NCI-H748 treated with DMSO at 0.1 percent for 48 hours (cell line): Measurements from ENCODE around the gene SRMS.
"Not testable (repeated sequence)": the region's sequence is repeated elsewhere in the genome, so short reads cannot be mapped to it uniquely, and the experiment has no call there.

Experiments used
- DNase-seq: peaks from one replicate; lab custom pipeline; 2025; lab: John Stamatoyannopoulos, UW

SRMS gene

DNA sequence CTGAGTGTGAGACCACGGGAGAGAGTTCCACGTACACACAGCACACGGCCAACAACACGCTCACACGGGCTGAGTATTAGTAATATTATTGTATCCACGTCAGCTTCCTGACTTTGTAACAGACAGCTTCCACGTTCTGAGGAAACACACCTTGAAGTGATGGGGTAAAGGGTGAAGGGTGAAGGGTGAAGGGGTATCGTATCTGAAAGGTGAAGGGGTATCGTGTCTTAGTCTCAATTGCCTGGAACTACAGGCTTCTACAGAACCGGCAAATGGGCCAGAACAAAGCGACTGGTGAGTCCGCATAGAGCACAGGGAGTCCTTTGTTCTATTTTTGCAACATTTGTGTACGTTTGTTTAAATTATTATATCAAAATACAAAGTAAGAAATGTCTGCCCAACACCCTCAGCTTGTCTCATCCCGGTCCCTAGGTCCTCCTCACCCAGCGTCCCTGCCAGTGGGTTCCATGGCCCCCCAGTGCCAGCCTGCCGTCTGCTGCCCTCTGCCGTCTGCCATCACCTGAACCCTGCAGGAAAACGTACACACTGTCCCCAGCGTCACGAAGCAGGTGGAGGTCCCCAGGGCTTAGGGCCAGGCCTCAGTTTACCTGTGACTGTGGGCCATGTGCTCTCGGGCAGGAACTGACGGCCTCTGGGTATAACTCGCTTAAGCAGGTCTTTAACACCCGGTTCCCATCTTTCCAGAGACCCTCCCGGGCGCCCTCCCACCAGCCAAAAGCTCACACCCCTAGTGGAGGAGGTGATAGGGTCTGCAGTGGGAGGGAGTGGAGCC, 30.9 kb upstream of the SRMS start:
- no peak for DNase-seq

DNA sequence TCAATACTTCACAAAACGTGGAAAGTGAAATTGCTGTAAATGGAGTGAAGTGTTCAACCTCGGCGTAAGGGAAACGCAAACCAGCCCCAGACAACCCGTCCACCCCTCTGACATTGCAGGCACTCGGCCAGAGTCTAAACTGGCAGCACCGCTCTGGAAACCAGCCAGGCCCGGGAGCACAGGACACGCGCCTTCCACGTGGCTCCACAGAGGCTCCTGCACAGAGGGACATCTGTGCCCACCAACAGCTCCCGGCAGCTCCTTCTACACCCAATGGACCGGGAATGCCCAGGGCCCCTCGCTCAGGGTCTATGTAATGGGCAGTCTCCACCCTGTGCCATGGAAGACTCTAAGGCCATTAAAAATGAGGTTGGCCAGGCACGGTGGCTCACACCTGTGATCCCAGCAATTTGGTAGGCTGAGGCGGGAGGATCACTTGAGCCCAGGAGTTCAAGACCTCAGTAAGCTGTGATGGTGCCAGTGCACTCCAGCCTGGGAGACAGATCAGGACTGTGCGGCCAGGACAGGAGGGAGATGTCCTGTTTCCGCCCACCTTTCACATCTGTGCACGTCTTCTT, 29.9 kb upstream of the SRMS start:
- no peak for DNase-seq

DNA sequence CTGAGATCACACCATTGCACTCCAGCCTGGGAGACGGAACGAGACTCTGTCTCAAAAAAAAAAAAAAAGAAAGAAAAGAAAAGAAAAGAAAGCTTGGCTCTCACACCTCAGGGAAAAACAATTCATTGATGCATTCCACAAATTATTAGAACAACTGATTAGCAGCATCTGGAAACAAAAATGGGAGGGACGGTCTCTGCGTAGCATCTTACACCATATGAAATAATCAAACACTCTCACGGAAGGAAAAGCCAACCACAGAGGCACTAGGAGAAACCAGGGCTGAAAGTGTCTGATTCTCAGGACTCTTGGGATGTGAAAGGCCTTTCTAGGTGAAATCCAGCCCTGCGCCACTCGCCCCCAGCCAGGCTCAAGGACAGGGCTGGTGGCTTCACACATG, 28.8 kb upstream of the SRMS start:
- no peak for DNase-seq

DNA sequence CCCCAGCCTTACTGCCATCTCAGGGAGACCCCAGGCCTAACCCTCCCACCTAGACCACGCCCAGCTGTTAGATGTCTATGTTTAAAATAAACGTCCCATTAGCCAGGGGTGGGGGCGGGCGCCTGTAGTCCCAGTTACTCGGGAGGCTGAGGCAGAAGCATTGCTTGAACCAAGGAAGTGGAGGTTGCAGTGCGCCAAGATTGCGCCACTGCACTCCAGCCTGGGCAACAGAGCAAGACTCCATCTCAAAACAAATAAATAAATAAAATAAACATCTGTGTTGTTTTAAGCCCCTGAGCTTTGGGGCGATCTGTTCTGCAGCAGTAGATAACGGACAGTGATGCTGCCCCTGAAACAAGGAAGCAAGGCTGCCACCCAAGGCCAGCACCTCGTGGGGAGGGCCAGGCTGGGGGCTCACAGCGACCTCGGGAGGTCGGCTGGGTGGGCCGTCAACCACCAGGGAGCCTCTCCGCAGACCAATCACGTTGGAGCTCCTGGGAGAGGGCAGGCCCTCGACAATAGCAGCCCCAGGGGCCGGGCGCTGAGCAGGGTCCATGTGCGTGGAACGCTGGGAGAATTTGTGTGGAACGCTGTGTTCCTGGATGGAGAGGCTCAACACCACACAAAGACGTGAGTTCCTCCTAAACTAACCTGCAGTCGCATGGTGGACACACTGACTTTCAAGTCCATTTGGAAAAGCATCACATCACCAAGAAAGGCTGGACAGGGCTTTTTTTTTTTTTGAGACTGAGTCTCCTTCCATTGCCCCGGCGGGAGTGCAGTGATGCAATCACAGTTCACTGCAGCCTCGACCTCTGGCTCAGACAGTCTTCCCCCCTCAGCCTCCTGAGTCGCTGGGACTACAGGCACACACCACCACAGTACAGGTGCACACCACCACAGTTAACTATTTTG, 27.5 kb upstream of the SRMS start:
- DNase-seq, result no peak

DNA sequence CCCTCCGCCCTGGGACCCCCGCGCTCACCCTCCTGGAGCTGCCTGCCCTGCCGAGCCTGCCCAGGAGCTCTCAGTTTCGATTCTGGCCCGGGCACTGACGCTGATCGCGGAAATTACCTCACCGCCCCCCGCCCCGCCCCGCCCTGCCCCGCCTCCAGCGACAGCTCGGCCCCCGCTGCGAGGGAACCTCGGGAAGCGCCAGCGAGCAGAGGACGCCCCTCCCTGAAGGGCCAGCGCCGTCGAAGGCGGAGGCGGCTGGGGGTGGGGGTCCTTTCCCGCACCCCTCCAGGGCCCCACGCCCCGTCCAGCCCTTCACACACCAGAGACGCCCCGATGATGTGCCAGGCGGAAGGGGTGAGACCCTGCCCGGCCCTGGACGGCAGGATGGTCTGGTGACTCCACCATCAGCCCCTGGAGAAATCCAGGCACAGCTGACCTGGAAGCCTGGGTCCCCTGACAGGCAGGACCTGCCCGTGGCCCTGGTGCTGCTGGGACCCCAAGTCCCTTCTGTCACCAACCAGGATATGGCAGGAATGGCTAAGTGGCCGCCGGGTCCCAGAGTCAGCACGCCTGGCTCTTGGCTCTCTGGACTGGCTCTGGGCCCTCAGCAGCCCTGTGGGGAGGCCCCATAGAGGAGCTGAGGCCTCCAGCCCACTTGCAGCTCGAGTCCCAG, 26.7 kb upstream of the SRMS start, which contains the start of gene HELZ2:
Gene HELZ2 (minus strand): TSS at position 84 of the 673 bp plus-strand sequence. CDS start 1,854 bp downstream, outside the sequence.
- peak; percentile 13 for DNase-seq

DNA sequence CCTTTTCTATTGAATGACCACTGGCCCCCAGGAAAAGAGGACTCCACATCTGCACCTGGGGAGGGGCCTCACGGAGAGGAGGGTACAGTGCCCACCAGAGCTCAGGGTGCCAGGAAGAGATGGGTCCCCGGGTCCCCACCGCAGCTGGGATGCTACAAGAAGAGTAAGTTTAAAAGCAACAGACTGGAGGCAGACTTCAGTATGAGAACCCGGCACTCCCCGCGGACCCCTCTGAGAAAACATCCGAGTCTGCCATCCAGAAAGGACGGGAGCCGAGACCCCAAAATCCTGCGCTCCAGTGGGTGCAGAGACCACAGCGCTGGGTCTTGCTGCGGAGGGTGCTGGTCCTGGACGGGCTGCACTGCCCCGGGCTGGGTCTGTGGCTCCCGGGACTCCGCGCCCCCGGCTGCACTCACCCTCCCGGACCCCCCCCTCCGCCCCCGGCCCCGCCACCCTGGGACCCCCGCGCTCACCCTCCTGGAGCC, 26.1 kb upstream of the SRMS start:
- DNase-seq, result no peak

DNA sequence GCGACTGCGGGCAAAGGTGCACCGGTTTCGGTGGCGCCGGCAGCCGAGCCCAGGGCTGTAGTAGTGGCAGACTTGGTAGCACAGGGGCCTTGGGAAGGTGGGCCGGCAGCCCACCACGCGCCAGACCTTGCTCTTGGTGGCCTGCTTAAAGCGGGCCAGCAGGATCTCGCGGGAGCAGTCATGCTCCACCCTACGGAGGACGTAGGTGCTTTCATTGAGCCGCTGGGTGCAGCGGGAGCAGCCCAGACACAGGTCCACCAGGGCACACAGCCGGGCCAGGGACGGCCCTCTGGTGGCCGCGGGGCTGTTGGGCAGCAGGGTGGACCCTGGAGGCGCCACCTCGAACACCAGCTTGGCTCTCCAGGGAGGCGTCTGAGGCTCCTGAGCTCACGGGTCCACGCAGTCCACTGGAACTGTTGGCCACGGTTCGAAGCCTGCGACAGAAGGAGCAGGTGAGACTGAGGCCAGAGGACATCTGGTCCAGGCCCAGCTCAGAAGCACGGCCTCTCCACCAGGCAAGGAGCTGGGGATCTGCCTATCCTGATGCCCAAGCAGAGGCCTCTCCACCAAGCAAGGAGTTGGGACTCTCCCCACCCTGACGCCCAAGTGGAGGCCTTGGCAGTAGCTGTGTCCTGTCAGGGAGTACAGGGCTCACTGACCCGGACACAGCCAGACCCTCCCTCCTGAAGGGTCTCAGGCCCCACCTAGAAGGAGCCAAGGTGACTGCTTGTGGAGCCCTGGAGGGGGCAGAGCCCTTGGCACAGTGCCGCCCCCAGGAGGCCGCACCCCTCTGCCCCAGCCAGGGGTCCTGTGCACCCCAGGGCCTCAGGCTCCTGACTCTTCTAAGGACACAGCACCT, 25.5 kb upstream of the SRMS start:
- DNase-seq, result no peak

DNA sequence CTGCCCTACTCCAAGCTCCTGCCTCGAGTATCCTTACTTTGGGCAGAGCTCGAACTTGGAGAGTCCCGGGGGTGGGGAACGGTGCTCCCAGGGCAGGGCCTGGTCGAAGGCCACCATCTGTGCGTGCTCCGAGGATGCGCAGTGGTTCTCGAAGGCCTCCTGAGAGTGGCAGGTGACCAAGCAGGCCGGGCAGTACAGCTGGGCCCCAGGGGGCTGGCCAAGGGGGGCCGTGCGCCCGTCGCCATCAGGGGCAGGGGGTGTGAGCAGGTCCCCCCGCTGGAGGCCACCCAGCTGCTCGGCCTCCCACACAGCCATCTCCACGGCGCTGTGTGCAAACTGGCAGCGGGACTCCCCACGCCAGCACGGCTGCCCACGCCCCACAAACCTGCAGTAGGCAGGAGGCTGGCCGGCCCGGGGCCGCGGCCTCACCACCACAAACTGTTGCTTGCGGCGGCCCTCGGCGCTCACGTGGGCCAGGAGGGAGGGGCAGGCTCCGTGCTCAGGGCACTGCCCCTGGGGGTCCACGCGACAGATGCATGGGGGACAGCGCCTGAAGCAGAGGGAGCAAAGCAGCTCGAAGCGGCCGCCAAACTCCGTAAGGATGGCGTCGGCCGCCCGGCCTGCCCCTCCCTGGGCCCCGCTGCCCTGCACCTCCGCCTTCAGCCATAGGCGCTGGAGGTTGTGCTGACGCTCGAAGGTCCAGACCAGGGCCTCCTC, 24.7 kb upstream of the SRMS start:
- no peak for DNase-seq

DNA sequence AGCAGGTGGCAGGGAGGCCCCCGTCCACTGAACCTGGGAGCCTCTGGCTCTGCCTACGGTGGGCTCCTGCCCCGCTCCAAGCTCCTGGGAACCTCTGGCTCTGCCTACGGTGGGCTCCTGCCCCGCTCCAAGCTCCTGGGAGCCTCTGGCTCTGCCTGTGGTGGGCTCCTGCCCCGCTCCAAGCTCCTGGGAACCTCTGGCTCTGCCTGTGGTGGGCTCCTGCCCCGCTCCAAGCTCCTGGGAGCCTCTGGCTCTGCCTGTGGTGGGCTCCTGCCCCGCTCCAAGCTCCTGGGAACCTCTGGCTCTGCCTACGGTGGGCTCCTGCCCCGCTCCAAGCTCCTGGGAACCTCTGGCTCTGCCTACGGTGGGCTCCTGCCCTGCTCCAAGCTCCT, 23.5 kb upstream of the SRMS start:
- DNase-seq, result not testable (repeated sequence)

DNA sequence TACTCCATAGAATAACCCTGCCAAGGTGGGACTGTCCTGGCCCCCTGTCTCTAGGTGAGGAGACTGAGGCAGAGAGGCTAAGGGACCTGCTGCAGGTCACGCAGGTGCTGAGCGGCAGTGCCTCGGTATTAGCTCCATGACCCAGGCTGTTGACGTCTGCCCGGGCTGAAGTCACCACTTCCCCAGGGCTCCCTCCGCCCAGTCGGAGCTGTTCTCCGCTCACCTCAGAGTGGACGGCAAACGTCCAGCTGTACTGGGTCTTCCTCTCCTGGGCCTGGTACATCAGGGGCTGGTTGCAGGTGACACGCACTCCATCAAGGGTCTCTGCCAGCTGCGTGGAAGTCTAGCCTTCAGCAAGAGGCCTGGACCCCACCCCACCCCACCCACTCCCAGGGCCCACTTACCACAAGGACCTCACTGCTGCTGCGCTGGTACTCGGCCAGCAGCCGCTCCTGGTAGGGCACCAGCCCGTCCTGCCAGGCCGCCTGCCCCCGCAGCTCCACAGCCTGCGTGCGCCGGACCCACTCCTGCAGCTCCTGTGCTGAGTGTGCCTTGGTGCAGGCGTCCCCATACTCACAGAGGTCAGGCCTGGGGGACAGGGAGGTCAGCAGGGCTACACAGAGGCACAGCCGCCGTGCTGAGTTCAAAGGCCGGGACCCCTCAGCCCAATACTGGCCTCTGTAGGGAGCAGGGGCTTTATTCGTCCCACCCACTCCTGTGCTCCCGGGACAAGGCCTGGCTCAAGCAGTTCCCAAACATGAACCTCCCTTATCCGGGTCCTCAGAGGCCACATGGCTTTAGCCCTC, 22.9 kb upstream of the SRMS start:
- DNase-seq, result no peak

DNA sequence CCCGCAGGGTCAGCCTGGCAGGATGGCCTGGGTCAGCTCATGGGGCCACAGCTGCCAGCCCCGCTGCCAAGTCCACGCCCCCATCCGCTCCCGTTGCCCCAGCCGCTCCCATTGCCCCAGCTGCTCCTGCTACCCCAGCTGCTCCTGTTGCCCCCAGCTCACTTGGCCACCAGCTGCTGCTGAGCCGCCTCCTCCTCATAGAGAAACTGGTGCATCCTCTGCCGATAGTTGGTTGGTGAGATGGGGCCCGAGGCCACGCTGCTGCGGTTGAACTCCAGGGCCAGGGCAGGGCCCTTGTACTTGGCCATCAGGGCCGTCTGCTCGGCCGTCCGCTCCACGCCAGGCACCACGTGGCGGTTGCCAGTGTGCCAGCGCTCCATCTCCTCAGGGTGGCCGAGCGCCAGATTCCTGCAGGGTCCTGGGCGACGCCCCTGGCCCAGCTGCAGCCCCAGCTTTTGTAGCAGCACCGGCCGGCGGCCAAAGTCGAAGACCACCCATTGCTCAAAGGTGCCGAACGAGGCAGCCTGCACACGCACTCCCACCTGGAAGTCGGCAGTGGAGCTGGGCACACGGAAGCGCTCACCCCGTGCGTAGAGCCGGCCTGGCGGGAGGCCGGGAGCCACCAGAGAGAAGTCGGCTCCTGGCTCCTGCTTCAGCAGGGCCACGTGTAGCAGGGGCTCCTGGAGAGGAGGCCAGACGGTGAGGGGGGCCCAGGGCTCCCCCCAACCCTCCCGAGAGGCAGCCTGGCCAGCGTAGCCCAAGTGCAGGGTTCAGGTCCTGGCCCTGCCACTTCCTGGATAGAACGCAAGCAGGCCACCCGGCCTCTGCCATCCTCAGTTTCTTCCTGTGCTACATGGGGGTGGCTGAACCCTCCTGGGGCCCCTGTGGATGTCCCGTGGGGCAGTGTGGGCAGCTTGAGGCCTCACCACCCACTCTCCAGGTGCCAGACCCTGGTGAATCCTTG, 21.7 kb upstream of the SRMS start:
- DNase-seq, result no peak

DNA sequence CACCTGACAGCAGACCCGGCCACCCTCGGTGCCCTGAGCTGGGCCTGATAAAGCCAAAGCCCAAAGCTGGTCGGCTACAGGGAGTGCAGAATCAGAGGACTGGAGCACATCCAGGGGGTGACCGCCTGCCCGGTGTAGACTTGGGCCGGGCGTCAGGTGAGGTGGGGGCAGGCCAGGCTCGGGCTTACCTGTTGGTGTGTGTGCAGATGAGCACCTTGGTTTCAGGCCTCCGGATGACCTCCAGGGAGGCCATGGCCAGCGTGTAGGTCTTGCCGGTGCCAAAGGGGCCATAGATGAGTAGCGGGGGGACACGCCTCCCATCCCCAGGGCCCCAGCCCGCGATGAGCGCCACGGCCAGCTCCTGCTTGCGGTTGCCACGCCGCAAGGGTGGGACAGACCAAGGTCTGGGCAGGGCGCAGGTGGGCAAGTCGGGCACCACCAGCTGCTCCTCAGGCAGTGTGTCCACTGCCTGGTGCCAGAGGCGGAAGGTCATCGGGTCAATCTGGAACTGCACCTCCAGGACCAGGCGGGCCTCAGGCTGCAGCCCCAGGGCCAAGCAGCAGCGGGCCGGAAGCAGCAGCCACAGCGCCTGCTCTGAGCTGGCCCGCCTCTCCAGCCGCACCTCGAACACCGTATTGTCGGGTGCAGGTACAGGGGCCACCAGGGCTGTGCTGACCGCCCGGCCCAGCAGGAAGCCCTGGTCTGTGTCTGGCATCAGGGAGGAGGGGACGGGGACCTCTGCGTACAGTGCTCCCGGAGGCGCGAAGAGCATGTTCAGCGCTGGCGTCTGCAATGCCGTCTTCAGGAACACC, 20.8 kb upstream of the SRMS start:
- DNase-seq, result no peak

DNA sequence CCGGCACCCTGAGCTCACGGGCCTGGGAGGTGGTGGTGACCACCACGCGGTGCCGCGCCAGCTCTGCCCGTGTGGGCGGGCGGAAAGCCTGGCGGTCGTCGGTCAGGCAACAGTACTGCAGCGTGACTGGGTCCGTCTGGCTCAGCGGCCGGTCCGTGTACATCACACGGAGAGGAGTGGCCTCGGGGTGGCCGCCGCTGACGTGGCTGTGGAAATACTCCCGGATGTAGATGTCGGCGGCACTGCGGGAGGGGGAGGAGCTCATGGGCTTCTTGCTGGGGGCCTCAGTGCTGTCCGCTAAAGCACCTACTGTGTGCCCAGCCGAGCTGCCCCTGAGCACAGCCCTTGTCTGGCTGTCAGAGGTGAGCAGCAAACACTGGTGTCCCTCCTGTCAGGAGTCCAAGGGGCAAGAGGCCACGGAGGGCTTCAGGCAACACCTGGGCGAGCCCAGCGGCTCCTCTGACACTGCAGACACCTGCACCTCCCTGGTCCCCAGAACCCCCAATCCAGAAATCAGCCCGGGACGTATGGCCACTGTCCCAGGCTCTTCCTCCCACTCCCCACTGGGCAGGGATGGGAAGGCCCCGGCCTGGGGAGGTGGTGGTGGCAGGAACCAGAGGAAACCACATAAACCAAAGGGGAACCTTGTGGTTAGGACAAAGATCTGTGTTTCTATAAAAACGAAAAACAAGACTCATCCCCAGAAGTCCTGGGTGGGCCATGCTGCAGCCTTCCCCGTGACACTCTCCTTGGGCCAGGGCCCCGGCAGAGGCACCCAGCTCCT, 20.0 kb upstream of the SRMS start:
- no peak for DNase-seq

DNA sequence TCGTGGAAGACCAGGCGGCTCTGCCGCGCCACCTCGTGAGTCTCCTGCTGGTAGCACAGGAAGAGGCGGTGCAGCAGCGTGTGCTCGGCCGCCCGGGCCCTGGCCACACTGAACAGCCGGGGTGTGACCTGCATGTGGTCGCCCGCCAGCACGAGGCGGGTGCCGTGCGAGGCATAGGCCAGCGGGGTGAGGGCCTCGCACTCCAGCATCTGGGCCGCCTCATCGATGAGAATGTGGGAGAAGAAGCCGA, 19.5 kb upstream of the SRMS start:
- no peak for DNase-seq

DNA sequence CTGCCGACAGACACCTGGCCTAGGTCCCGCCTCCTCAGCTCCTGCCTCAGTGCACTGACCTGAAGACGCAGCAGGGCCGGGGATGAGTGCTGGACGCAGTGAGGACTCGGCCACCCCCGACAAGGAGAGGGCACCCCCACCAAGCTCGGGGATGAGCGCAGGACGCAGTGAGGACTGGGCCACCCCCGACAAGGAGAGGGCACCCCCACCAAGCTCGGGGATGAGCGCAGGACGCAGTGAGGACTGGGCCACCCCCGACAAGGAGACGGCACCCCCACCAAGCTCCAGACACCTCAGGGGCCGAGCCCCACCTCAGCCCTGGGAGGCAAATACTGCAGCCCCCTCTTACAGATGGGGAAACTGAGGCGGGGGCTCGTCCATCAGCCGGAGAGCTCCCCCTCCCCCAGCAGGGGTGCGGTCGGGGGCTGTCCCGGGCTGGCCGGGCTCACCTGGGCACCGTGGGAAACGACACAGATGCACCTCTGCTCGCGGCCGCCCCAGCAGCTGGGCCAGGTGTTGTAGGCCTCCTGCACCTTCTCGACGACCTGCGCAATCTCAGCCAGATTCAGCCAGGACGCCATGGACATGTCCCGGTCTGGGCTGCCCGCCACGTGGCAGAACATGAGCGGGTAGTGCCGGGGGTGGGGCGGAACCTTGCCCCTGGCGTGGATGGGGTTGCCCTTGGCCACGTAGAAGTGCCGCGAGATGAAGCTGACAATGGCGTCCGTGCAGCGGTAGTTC, 19.0 kb upstream of the SRMS start:
- no peak for DNase-seq

DNA sequence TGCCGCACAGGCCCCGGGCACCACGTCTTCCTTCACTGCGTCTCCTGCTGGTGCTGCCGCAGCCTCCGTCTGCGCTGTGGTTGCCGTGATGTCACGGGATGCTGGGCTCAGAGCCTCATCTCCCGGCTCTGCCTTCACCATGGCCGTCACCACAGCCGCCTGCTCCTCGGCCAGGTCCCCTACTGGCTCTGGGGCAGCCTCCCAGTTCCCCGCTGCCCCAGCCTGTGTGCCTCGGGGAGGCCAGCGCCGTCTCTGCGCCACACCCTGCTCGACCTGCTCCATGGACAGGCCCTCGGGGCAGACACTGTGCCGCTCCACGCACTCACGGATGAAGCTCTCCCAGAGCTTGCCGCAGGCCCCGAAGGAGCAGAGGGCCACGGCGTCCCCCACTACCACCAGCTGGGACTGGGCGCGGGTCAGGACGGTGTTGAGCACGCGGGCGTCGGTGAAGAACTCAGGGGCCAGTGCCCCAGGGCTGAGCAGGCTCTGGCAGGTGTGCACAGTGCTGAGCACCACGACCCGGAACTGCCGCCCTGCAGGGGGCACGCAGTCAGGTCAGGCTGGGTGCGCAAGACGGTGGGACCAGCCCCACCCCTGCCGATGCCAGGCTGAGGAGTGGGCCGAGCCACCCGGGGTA, 18.3 kb upstream of the SRMS start:
- DNase-seq, result no peak
